GM13976 (cell line): Measurements from ENCODE around the gene BPI.
"Not testable (repeated sequence)": the region's sequence is repeated elsewhere in the genome, so short reads cannot be mapped to it uniquely, and the experiment has no call there.

ENCODE experiments used
- DNase-seq: peaks from one replicate; pipeline ENCODE4 v3.0.0; 2012; ENCODE audit warnings: low spot score
- in situ Hi-C: fragments of 300-500 bp; cut with MboI; formaldehyde crosslinking; loops from one replicate; pipeline ENCODE4 v1.12.0; 2022; ENCODE audit warnings: low sequenced_read_pairs, mixed read lengths, inconsistent platforms; ENCODE audit not compliant: unreplicated experiment
- TF ChIP-seq, protein P1 (sequence below): IDR thresholded peaks from 2 replicates; pipeline ENCODE4 v1.5.1; 2012; ENCODE audit warnings: borderline replicate concordance, mild to moderate bottlenecking; ENCODE audit not compliant: insufficient read depth; ENCODE audit errors: extremely low read depth, missing control alignments, control extremely low read depth

BPI gene

DNA sequence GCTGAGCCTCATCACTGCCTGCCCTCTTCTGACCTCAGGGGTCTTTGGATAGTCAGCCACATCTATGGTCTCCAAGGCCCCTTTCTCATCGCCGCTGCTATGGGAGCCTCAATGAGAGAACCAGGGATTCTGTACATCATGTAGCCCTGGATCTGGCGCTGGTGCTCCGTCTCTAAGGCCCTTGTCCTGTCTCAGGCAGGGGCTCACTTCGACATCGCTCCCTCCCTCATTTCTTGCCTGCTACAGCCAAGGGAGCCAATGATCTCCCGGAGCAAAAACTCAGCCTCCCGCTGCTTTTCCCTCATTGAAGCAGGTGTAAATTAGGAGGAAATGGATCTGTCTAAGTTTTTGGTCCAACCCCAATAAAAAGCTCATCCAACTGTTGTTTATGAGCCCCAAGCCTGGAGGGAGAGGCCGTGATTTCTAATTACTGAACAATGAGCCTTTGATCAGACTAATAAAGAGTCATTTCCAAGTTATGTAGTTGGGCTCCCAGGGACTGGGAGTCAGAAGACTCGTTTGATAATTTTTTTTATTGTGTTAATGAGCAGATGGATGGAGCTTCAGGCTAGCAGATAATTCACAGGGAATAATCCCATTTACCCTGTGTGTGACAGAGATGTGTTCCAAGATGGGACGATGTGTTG lies 73.2 kb downstream of the BPI start:
- DNase-seq, result no peak
- TF ChIP-seq, protein P1, sequence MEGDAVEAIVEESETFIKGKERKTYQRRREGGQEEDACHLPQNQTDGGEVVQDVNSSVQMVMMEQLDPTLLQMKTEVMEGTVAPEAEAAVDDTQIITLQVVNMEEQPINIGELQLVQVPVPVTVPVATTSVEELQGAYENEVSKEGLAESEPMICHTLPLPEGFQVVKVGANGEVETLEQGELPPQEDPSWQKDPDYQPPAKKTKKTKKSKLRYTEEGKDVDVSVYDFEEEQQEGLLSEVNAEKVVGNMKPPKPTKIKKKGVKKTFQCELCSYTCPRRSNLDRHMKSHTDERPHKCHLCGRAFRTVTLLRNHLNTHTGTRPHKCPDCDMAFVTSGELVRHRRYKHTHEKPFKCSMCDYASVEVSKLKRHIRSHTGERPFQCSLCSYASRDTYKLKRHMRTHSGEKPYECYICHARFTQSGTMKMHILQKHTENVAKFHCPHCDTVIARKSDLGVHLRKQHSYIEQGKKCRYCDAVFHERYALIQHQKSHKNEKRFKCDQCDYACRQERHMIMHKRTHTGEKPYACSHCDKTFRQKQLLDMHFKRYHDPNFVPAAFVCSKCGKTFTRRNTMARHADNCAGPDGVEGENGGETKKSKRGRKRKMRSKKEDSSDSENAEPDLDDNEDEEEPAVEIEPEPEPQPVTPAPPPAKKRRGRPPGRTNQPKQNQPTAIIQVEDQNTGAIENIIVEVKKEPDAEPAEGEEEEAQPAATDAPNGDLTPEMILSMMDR, result no peak
- in situ Hi-C loops, result no loop called here

DNA sequence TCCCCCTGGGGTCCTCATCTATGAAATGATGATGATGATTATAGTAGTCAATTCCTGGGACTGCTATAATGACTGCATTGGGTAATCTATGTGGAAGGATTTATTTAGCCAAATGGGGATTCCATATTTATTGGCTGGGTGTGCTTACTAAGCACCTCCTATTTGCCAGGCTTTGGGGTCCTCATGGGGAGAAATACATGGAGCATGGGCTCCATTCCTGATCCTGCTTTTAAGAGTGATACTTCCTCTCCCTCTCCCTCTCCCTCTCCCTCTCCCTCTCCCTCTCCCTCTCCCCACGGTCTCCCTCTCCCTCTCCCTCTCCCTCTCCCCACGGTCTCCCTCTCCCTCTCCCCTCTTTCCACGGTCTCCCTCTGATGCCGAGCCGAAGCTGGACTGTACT lies 73.9 kb downstream of the BPI start:
- in situ Hi-C loops, DNase-seq: not testable (repeated sequence)

DNA sequence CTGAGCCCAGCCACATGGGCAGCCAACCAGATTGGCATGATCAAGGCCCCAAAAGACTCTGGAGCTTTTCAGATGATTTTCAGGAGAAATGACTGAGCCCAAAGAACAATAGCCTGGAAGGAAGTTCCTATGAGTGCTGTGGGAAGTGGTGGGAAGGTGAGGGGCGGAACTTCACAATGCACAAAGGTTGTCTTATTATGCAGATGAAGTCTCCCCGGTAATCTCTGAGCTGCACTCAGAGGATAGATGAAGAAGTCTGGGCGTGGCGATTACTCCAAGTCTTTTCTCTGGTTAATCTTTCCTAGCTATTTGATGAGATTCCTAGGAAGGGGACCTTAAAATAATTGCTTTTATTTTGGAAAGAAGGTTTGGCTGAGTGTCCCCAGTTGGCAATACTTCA lies 79.2 kb downstream of the BPI start:
- in situ Hi-C loops, result no loop called here
- TF ChIP-seq, protein P1, result no peak
- DNase-seq, result no peak

DNA sequence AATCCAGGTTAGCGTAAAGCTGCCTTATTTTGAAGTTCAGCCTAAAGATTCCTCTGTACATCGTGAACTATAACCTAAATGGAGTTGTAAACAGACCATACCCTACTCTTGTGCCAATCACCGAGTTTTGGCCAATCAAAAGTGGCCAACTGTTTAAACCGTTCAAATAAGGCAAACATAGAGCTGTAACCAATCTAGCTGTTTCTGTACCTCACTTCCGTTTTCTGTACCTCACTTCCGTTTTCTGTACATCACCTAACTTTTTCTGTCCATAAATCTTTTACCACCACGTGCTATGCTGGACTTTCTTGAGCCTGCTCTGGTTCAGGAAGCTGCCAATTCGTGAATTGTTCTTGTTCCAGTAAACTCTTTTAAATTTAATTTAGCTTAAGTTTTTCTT lies 82.0 kb downstream of the BPI start:
- TF ChIP-seq, protein P1, result no peak
- in situ Hi-C loops, result no loop called here
- no peak for DNase-seq

DNA sequence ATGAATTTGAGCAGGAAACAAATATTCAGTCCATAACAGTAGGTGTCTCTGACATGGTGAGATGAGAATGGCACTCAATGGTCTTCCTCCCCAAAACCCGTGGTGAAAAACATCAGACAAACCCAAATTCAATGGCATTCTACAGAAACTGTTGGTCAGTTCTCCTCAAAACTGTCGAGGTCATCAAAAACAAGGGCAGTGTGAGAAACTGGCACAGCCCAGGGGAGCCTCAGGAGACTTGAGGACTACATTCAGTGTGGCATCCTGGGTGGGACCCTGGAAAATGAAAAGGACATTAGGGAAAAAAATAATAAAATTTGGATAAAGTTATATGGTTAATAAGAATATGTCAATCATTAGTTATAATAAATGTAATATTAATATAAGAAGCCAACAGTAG lies 82.9 kb downstream of the BPI start:
- in situ Hi-C loops, result no loop called here
- TF ChIP-seq, protein P1, result no peak
- no peak for DNase-seq
